Endothelial cell (in vitro differentiated cells): ENCODE data around the gene PALD1. TPM values are rescaled to one million over a fixed set of nuclear protein-coding genes. Genes with fewer than 3 reads are reported as not detected.

Experiments
- DNase-seq: peaks from one replicate; pipeline ENCODE4 v3.0.0; 2021; ENCODE audit warnings: low spot score
- H3K27ac Mint-ChIP-seq: one replicate; pipeline ENCODE4 v1.8.0; 2021; ENCODE audit warnings: mixed read lengths, inconsistent platforms; ENCODE audit not compliant: unreplicated experiment
- H3K27me3 Mint-ChIP-seq: one replicate; pipeline ENCODE4 v1.8.0; 2021; ENCODE audit warnings: mild to moderate bottlenecking, moderate library complexity, mixed read lengths, inconsistent platforms; ENCODE audit not compliant: unreplicated experiment
- H3K36me3 Mint-ChIP-seq: one replicate; pipeline ENCODE4 v1.8.0; 2021; ENCODE audit warnings: mild to moderate bottlenecking, low read depth, mixed read lengths, inconsistent platforms; ENCODE audit not compliant: unreplicated experiment
- H3K4me1 Mint-ChIP-seq: one replicate; pipeline ENCODE4 v1.8.0; 2021; ENCODE audit warnings: mild to moderate bottlenecking, mixed read lengths, inconsistent platforms; ENCODE audit not compliant: unreplicated experiment
- H3K4me3 Mint-ChIP-seq: one replicate; pipeline ENCODE4 v1.8.0; 2021; ENCODE audit warnings: mild to moderate bottlenecking, mixed read lengths, inconsistent platforms; ENCODE audit not compliant: unreplicated experiment
- H3K9me3 Mint-ChIP-seq: one replicate; pipeline ENCODE4 v1.8.0; 2021; ENCODE audit warnings: mixed read lengths, inconsistent platforms; ENCODE audit not compliant: unreplicated experiment
- total RNA-seq: library from RNA; stranded (reverse); fragmentation: NEBNext Ultra II Directional; extraction: Animal tissue kit (Norgen Biotek cat#: 25700); gene quantifications from one replicate; pipeline ENCODE4 v1.2.1, GENCODE V29; 2021; ENCODE audit not compliant: unreplicated experiment
- TF ChIP-seq, protein P1 (sequence below): fragments of 200-600 bp; sonication (generic); IDR thresholded peaks from one replicate; pipeline ENCODE4 v1.5.0; 2021; ENCODE audit warnings: antibody characterized with exemption; ENCODE audit not compliant: unreplicated experiment

PALD1 gene
- total RNA-seq, 1 donor from 2014 or later, result 166 TPM

GRCh38 chr10:70568781-70569495 lies 90.4 kb downstream of the PALD1 start:
- H3K27ac Mint-ChIP-seq, result no peak overlapping the region
- DNase-seq, result no peak
- H3K9me3 Mint-ChIP-seq, result no peaks in the 10 kb centered on the region
- H3K36me3 Mint-ChIP-seq, result peaks cover 26% of the 10 kb centered on the region
- peaks cover 20% of the 10 kb centered on the region for H3K4me1 Mint-ChIP-seq
- H3K4me3 Mint-ChIP-seq, result no peak overlapping the region
- peaks cover 28% of the 10 kb centered on the region for H3K27me3 Mint-ChIP-seq
- TF ChIP-seq, protein P1, sequence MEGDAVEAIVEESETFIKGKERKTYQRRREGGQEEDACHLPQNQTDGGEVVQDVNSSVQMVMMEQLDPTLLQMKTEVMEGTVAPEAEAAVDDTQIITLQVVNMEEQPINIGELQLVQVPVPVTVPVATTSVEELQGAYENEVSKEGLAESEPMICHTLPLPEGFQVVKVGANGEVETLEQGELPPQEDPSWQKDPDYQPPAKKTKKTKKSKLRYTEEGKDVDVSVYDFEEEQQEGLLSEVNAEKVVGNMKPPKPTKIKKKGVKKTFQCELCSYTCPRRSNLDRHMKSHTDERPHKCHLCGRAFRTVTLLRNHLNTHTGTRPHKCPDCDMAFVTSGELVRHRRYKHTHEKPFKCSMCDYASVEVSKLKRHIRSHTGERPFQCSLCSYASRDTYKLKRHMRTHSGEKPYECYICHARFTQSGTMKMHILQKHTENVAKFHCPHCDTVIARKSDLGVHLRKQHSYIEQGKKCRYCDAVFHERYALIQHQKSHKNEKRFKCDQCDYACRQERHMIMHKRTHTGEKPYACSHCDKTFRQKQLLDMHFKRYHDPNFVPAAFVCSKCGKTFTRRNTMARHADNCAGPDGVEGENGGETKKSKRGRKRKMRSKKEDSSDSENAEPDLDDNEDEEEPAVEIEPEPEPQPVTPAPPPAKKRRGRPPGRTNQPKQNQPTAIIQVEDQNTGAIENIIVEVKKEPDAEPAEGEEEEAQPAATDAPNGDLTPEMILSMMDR, result no peak

DNA sequence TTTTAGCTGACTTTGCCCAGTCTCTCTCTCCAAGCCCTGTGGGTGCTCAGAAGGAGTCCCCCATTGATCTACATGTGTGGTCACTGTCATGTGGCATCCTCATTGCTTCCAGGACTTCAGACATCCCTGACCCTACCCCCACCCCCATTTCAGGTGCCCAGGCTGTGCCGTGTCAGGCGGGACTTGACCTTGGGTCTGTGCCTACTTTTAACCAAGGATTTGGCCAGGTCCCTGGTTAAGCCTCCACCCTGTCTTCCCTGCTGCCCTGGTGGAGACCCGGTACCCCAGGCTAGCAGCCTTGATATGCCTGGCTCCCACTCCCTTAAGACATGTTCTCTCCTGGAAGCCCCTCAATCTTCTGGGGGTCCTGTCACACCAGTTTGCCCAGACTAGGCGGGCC lies 92.7 kb downstream of the PALD1 start:
- Mint-ChIP-seq H3K4me1 (peaks cover 28% of the 10 kb centered on the region), H3K4me3 (no peak overlapping the region), H3K36me3 (peaks cover 23% of the 10 kb centered on the region), H3K27me3 (peaks cover 30% of the 10 kb centered on the region), H3K27ac (no peak overlapping the region), H3K9me3 (no peaks in the 10 kb centered on the region)
- DNase-seq, result no peak
- TF ChIP-seq, protein P1, result no peak

DNA sequence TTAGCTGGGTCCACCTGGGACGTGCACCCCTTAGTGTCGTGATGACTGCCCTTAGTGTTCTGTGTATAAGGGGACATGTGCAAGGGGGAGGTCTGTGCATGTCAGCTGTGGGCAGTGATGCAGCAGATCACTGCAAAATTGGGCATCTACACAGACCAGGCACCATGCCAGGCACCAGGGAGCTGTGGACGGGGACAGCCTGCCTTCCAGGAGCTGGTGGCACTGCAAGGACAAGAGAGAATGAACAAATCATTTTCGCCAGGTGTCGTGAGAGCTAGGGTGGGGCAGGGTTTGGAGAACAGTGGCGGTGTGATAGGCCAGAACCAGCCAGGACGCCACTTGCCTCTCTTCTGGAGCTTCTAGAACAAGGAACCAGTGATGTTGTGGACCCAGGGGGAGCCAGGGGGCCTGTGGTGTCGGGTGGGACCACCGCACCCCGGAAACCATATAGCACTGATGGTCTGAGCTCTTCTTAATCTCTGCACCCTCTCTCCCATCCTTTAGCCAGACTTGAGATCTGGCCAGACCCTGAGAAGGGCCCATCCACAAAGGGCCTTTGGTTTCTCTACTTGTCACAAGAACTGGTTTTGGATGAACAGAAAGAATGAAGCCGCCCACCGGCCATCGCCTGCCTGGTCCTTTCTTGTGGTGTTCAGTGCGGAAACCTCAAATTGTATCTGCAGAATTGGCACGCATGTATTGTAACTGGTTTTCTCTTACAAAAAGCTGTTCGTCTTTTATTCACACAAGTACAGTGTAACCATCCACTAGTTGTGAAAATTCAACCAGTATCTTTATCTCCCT lies 93.3 kb downstream of the PALD1 start:
- Mint-ChIP-seq H3K9me3 (no peaks in the 10 kb centered on the region), H3K4me1 (peaks cover 32% of the 10 kb centered on the region), H3K4me3 (no peak overlapping the region), H3K36me3 (peaks cover 22% of the 10 kb centered on the region), H3K27ac (no peak overlapping the region), H3K27me3 (peaks cover 28% of the 10 kb centered on the region)
- no peak for DNase-seq
- TF ChIP-seq, protein P1, result no peak

GRCh38 chr10:70573599-70574506 lies 95.3 kb downstream of the PALD1 start:
- TF ChIP-seq, protein P1, result no peak
- Mint-ChIP-seq H3K9me3 (no peaks in the 10 kb centered on the region), H3K36me3 (peaks cover 12% of the 10 kb centered on the region), H3K27me3 (peaks cover 19% of the 10 kb centered on the region), H3K4me1 (peaks cover 26% of the 10 kb centered on the region), H3K27ac (peak overlapping the region; percentile 61), H3K4me3 (no peak overlapping the region)
- DNase-seq, result no peak
